K562 (cell line): Measurements from ENCODE around the gene EXD2. TPM values are rescaled to one million over a fixed set of nuclear protein-coding genes. Genes with fewer than 3 reads are reported as not detected.
A peak's percentile ranks its signal among the peaks of the same experiment; 100 is the strongest.

Experiments
- ARID1B ChIP-seq: fragments of 450-650 bp; IDR thresholded peaks from 2 replicates; pipeline ENCODE4 v1.6.1; 2016; ENCODE audit warnings: antibody characterized with exemption, mild to moderate bottlenecking, inconsistent platforms
- DPF2 ChIP-seq: fragments of 450-650 bp; IDR thresholded peaks from 2 replicates; pipeline ENCODE4 v1.6.1; 2016
- EZH2 ChIP-seq: IDR thresholded peaks from 2 replicates; pipeline ENCODE4 v1.6.1; 2012; ENCODE audit warnings: low read depth, mild to moderate bottlenecking, inconsistent platforms, low read length, borderline replicate concordance
- FOXA3 ChIP-seq, 2 experiments: fragments of 450-650 bp in 1 of 2; sonication (generic) in 1 of 2; formaldehyde crosslinking; IDR thresholded peaks in 1 of 2; conservative IDR thresholded peaks in 1 of 2; 2 replicates each; pipeline versions ENCODE4 v1.4.0 to v1.8.0; 2020 to 2022; ENCODE audit warnings: mild to moderate bottlenecking in 2 of 2, missing genetic modification reagents in 1 of 2
- FOXK2 ChIP-seq, 2 experiments: fragments of 450-650 bp; IDR thresholded peaks in 1 of 2; conservative IDR thresholded peaks in 1 of 2; 2 replicates each; pipeline ENCODE4 v1.6.1; 2016; ENCODE audit warnings: low read depth in 2 of 2, mild to moderate bottlenecking in 1 of 2
- JUN ChIP-seq, 2 experiments: sonication (generic) in 1 of 2; formaldehyde crosslinking in 1 of 2; IDR thresholded peaks; 2 replicates each; pipeline versions ENCODE4 v1.6.1 to v1.8.0; 2012 to 2022; ENCODE audit warnings: borderline replicate concordance in 2 of 2, mild to moderate bottlenecking in 2 of 2, improper control_type of control experiment in 1 of 2, low read depth in 1 of 2, low read length in 1 of 2, missing genetic modification reagents in 1 of 2
- MAFK ChIP-seq: IDR thresholded peaks from 2 replicates; pipeline ENCODE4 v1.6.1; 2011; ENCODE audit warnings: low read length, improper control_type of control experiment
- SIN3A ChIP-seq, 2 experiments: fragments of 150-350 bp in 1 of 2; IDR thresholded peaks; 2 replicates each; pipeline ENCODE4 v1.6.1; 2011 to 2016; ENCODE audit warnings: borderline replicate concordance in 2 of 2, low read depth in 2 of 2, low read length in 2 of 2, mild to moderate bottlenecking in 2 of 2, moderate library complexity in 2 of 2; ENCODE audit not compliant: control insufficient read depth in 1 of 2
- SIX5 ChIP-seq, 2 experiments: IDR thresholded peaks; 2 replicates each; pipeline ENCODE4 v1.6.1; 2011; ENCODE audit warnings: low read length in 2 of 2, borderline replicate concordance in 1 of 2, low read depth in 1 of 2, mild to moderate bottlenecking in 1 of 2, moderate library complexity in 1 of 2; ENCODE audit not compliant: insufficient read depth in 1 of 2
- polyA plus RNA-seq, 8 experiments: library from polyadenylated mRNA; depleted of rRNA in 4 of 8; stranded (reverse) in 5 of 8; unstranded in 3 of 8; fragments of >200 nt; fragmentation: Nextera tagmentation in 2 of 8; fragmentation: Illumina TruSeq in 1 of 8; extraction: Ambion mirVana in 2 of 8; extraction: Trizol in 1 of 8; gene quantifications; 2 replicates each; pipeline versions ENCODE4 v1.2.1 to v1.2.3, GENCODE V29; 2011 to 2014; ENCODE audit warnings: inconsistent platforms in 1 of 8, missing spikeins in 1 of 8
- total RNA-seq, 7 experiments: library from RNA; depleted of rRNA in 6 of 7; stranded (reverse); fragments of >200 nt in 6 of 7; fragmentation: Illumina TruSeq in 2 of 7; extraction: Trizol in 2 of 7; gene quantifications; 2 replicates each; pipeline versions ENCODE4 v1.2.1 to v1.2.3, GENCODE V29; 2011 to 2021; ENCODE audit warnings: low replicate concordance in 1 of 7
- TF ChIP-seq, protein P1 (sequence below): fragments of 250-450 bp; sonication (Bioruptor Pico); IDR thresholded peaks from 2 replicates; pipeline ENCODE4 v1.4.0; 2020; ENCODE audit warnings: mild to moderate bottlenecking, moderate library complexity, borderline replicate concordance
- TF ChIP-seq, protein P2 (sequence below), 2 experiments: fragments of 450-650 bp in 1 of 2; sonication (generic) in 1 of 2; formaldehyde crosslinking in 1 of 2; IDR thresholded peaks; 2 replicates each; pipeline versions ENCODE4 v1.7.1 to v1.9.0; 2016 to 2022; ENCODE audit warnings: inconsistent platforms in 1 of 2, mild to moderate bottlenecking in 1 of 2, missing genetic modification reagents in 1 of 2

EXD2 gene
- total and polyA plus RNA-seq, 9 of the 15 experiments (the other 6 are each of a cell fraction or from before 2014, with no cell fraction given) = 1.6 to 7.5 (median 3.7) TPM

DNA sequence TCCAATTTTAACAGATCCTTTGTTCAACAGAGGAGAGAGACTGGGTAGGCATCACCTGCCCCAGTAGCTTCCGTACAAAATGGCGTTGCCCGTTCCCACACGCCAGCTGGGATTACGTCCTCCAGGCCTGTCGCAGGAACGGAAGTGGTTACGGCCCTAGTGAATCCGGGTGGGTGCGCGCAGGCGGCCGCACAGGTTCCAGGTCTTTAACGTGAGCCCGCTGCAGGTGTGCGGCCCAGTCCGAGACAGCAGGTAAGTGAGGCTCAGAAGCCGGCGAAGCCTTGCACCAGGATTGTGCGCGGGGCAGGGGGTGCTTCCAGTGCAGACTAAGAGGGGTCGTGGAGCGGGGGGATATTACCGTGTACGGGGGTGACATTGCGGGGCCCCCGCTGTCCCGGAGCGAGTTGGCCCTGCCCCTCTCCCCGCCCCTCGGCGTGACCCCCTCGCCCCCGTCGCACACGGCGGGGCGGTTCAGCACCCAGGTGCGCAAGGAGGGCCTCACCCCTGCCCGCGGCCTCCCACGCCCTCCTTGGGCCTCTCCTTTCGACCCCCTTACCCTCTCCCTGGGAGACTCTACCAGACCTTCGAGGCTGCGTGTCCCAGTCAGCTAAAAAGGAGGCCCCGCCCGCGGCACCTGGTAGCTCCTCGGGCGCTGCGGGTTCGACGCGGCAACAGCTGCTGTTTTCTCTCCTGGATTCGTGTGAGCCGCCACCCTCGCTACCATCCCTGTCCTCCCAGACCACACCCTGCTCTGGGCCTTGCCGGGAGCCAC is at the start of gene EXD2 (continued):
- TF ChIP-seq, protein P1, sequence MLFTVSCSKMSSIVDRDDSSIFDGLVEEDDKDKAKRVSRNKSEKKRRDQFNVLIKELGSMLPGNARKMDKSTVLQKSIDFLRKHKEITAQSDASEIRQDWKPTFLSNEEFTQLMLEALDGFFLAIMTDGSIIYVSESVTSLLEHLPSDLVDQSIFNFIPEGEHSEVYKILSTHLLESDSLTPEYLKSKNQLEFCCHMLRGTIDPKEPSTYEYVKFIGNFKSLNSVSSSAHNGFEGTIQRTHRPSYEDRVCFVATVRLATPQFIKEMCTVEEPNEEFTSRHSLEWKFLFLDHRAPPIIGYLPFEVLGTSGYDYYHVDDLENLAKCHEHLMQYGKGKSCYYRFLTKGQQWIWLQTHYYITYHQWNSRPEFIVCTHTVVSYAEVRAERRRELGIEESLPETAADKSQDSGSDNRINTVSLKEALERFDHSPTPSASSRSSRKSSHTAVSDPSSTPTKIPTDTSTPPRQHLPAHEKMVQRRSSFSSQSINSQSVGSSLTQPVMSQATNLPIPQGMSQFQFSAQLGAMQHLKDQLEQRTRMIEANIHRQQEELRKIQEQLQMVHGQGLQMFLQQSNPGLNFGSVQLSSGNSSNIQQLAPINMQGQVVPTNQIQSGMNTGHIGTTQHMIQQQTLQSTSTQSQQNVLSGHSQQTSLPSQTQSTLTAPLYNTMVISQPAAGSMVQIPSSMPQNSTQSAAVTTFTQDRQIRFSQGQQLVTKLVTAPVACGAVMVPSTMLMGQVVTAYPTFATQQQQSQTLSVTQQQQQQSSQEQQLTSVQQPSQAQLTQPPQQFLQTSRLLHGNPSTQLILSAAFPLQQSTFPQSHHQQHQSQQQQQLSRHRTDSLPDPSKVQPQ (CRISPR knock-in tag) = no peak
- peak; percentile 62 to 65; a peak in 3 of 4 replicates for TF ChIP-seq SIX5 (IDR thresholded peaks at IDR 0.05; ENCODE audit: borderline replicate concordance in 1 of 2, insufficient read depth in 1 of 2, low read depth in 1 of 2, low read length in 2 of 2)
- TF ChIP-seq DPF2 = no peak
- TF ChIP-seq EZH2 = no peak
- TF ChIP-seq SIN3A (IDR thresholded peaks at IDR 0.05; ENCODE audit: borderline replicate concordance in 2 of 2, control insufficient read depth in 1 of 2, low read depth in 2 of 2, low read length in 2 of 2) = peak; percentile 71 to 78; a peak in 2 of 4 replicates
- TF ChIP-seq ARID1B = peak; percentile 33
- TF ChIP-seq FOXK2 (conservative IDR thresholded peaks at IDR 0.05 in 1 of 2, IDR thresholded peaks at IDR 0.05 in 1 of 2; ENCODE audit: low read depth in 2 of 2) = peak in 1 of 2 experiments; percentile 37; a peak in 1 of 4 replicates
- no peak for TF ChIP-seq MAFK
- TF ChIP-seq JUN (IDR thresholded peaks at IDR 0.05; ENCODE audit: borderline replicate concordance, low read depth, low read length) = peak; percentile 47; the same call in 1 of the 2 replicates
- no peak for TF ChIP-seq JUN (CRISPR knock-in tag; IDR thresholded peaks at IDR 0.05; ENCODE audit: borderline replicate concordance)
- TF ChIP-seq, protein P2, sequence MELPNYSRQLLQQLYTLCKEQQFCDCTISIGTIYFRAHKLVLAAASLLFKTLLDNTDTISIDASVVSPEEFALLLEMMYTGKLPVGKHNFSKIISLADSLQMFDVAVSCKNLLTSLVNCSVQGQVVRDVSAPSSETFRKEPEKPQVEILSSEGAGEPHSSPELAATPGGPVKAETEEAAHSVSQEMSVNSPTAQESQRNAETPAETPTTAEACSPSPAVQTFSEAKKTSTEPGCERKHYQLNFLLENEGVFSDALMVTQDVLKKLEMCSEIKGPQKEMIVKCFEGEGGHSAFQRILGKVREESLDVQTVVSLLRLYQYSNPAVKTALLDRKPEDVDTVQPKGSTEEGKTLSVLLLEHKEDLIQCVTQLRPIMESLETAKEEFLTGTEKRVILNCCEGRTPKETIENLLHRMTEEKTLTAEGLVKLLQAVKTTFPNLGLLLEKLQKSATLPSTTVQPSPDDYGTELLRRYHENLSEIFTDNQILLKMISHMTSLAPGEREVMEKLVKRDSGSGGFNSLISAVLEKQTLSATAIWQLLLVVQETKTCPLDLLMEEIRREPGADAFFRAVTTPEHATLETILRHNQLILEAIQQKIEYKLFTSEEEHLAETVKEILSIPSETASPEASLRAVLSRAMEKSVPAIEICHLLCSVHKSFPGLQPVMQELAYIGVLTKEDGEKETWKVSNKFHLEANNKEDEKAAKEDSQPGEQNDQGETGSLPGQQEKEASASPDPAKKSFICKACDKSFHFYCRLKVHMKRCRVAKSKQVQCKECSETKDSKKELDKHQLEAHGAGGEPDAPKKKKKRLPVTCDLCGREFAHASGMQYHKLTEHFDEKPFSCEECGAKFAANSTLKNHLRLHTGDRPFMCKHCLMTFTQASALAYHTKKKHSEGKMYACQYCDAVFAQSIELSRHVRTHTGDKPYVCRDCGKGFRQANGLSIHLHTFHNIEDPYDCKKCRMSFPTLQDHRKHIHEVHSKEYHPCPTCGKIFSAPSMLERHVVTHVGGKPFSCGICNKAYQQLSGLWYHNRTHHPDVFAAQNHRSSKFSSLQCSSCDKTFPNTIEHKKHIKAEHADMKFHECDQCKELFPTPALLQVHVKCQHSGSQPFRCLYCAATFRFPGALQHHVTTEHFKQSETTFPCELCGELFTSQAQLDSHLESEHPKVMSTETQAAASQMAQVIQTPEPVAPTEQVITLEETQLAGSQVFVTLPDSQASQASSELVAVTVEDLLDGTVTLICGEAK (IDR thresholded peaks at IDR 0.05) = peak; percentile 99
- TF ChIP-seq, protein P2 (CRISPR knock-in tag; IDR thresholded peaks at IDR 0.05) = no peak
- peak in 1 of 2 experiments; percentile 15; a peak in 1 of 4 replicates for TF ChIP-seq FOXA3 (CRISPR knock-in tag; conservative IDR thresholded peaks at IDR 0.05 in 1 of 2, IDR thresholded peaks at IDR 0.05 in 1 of 2)
